ENCODE measurements around the gene MED20.

DNA sequence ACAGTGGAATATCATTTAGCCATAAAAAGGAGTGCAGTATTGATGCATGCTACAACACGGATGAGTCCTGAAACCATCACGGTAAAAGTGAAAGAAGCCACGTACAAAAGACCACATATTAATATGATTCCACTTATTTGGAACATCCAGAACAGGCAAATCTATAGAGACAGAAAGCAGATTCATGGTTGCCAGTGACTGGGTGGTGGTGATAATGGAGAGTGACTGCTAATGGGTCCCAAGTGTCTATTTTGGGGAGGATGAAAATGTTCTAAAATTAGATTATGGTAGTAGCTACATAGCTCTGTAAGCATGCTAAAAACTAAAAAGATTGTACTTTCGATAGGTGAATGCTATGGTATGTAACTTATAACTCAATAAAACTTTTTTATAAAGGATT lies 39.1 kb upstream of the MED20 start:
- TF ChIP-seq GATA3 (IDR thresholded peaks at IDR 0.05; ENCODE audit: low read depth, low read length) (no peak), GATA2 (IDR thresholded peaks at IDR 0.05; ENCODE audit: low read depth, low read length) (no peak)

Measured in SH-SY5Y (cell line).